ENCODE data around the gene KDM4C. TPM values are rescaled to one million over a fixed set of nuclear protein-coding genes. Genes with fewer than 3 reads are reported as not detected.

KDM4C gene
- total RNA-seq, 1 donor from 2014 or later, result 26.6 TPM

DNA sequence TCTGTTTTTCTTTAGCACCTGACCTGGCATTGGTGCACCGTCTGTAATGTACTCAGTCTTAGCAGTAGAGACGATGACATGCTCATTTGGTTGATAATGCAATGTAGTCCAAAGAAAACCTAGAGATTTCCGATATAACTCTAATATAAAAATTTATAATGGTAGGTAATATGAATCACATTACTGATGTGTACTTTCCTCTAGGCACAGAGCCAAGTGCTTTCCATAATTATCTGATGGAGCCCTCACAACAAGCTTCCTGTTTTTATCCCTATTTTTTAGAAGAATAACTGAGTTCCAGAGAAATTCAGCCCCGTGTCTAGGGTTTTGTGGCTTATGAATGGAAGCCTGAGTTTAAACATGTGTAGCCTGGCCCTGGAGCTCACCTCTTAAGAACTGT lies 53.7 kb downstream of the KDM4C start:
- TF ChIP-seq, protein P1, sequence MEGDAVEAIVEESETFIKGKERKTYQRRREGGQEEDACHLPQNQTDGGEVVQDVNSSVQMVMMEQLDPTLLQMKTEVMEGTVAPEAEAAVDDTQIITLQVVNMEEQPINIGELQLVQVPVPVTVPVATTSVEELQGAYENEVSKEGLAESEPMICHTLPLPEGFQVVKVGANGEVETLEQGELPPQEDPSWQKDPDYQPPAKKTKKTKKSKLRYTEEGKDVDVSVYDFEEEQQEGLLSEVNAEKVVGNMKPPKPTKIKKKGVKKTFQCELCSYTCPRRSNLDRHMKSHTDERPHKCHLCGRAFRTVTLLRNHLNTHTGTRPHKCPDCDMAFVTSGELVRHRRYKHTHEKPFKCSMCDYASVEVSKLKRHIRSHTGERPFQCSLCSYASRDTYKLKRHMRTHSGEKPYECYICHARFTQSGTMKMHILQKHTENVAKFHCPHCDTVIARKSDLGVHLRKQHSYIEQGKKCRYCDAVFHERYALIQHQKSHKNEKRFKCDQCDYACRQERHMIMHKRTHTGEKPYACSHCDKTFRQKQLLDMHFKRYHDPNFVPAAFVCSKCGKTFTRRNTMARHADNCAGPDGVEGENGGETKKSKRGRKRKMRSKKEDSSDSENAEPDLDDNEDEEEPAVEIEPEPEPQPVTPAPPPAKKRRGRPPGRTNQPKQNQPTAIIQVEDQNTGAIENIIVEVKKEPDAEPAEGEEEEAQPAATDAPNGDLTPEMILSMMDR (IDR thresholded peaks at IDR 0.05; ENCODE audit: unreplicated experiment), result no peak
- H3K27ac Mint-ChIP-seq, result no peak overlapping the region
- no peak for DNase-seq (ENCODE audit: low spot score, unreplicated experiment)
- peaks cover 3% of the 10 kb centered on the region for H3K9me3 Mint-ChIP-seq (ENCODE audit: low read depth)
- H3K36me3 Mint-ChIP-seq (ENCODE audit: insufficient read depth), result peaks cover 8% of the 10 kb centered on the region
- peaks cover 2% of the 10 kb centered on the region for H3K27me3 Mint-ChIP-seq
- peaks cover 4% of the 10 kb centered on the region for H3K4me1 Mint-ChIP-seq (ENCODE audit: low read depth)
- H3K4me3 Mint-ChIP-seq (ENCODE audit: low read depth), result no peak overlapping the region

DNA sequence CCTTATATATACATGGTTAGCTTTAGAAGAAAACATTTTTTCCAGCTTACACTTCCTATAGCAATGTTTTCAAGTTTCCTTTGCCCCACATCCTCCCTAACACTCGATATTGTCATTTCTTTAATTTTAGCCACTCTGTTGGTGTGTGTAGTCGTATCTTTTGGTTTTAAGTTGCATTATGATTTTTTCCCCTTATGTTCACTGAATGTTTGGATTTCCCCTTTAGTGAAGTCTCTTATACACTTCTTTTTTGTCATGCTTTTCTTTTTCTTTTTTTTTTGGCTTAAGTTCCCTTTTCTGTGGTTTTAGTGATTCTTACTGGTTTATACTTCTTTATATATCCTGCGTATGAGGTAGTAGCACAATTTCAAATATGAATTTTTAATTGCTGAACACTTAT lies 58.8 kb downstream of the KDM4C start:
- peaks cover 13% of the 10 kb centered on the region for H3K27me3 Mint-ChIP-seq
- TF ChIP-seq, protein P1 (IDR thresholded peaks at IDR 0.05; ENCODE audit: unreplicated experiment), result no peak
- no peak overlapping the region for H3K27ac Mint-ChIP-seq

DNA sequence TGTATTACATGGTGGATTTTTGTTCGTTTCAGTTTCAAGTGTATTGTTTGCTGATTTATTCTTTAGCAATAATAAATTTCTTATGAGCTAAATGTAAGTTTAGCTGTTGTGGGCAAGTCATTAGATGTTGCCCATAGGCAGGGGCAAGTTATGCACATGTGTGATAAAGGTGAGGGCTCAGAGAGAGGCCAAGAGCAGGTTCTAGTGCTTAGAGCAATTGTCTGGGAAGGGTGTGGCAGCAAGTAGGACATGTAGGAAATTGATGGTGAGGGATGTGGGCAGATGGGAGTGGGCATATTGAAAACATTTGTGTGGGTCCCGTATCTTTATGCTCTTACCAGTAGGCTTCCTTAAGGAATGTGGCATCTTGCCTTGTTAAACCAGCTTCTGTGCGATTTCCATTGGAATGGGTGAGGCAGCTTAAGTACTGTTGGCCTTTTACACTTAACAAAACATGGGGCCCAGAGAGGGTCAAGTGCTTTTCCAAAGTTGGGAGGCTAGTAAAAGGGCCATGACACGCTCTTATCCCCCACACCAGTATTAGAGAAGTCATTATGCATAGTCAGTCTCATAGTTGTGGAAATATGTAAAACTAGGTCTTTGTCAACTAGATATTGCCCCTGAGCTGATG lies 60.6 kb downstream of the KDM4C start:
- Mint-ChIP-seq H3K9me3 (ENCODE audit: low read depth) (no peaks in the 10 kb centered on the region), H3K4me1 (ENCODE audit: low read depth) (peaks cover 24% of the 10 kb centered on the region), H3K36me3 (ENCODE audit: insufficient read depth) (peaks cover under 1% of the 10 kb centered on the region), H3K4me3 (ENCODE audit: low read depth) (no peak overlapping the region), H3K27ac (no peak overlapping the region), H3K27me3 (peaks cover 28% of the 10 kb centered on the region)
- TF ChIP-seq, protein P1 (IDR thresholded peaks at IDR 0.05; ENCODE audit: unreplicated experiment), result no peak
- DNase-seq (ENCODE audit: low spot score, unreplicated experiment), result no peak

More for the DNA sequence above, 58.8 kb downstream of the KDM4C start:
- DNase-seq (ENCODE audit: low spot score, unreplicated experiment), result no peak
- peaks cover 2% of the 10 kb centered on the region for H3K36me3 Mint-ChIP-seq (ENCODE audit: insufficient read depth)
- H3K4me3 Mint-ChIP-seq (ENCODE audit: low read depth), result no peak overlapping the region
- peaks cover 20% of the 10 kb centered on the region for H3K4me1 Mint-ChIP-seq (ENCODE audit: low read depth)
- peaks cover 3% of the 10 kb centered on the region for H3K9me3 Mint-ChIP-seq (ENCODE audit: low read depth)

DNA sequence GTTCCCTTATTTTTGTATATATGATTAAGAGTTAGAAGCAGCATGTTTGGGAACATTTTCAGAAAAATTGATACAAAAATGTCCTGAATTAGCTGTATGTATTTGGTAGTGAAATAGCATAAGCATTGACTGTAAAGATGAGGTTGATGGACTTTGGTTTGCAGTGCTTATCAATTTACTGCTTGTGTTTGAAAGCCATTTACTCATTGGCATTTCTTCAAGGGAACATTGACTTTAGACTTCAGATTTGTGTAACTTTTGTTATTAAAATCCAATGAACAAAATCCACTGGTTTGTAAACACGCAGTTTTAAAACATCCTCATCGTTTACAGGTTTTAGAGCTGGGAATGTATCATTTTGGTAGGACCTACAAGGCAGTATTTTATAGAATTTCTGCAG lies 61.3 kb downstream of the KDM4C start:
- TF ChIP-seq, protein P1 (IDR thresholded peaks at IDR 0.05; ENCODE audit: unreplicated experiment), result no peak
- H3K36me3 Mint-ChIP-seq (ENCODE audit: insufficient read depth), result peaks cover 8% of the 10 kb centered on the region
- no peak overlapping the region for H3K4me3 Mint-ChIP-seq (ENCODE audit: low read depth)
- H3K27me3 Mint-ChIP-seq, result peaks cover 35% of the 10 kb centered on the region
- no peaks in the 10 kb centered on the region for H3K9me3 Mint-ChIP-seq (ENCODE audit: low read depth)
- H3K27ac Mint-ChIP-seq, result no peak overlapping the region
- DNase-seq (ENCODE audit: low spot score, unreplicated experiment), result no peak
- H3K4me1 Mint-ChIP-seq (ENCODE audit: low read depth), result peaks cover 24% of the 10 kb centered on the region

DNA sequence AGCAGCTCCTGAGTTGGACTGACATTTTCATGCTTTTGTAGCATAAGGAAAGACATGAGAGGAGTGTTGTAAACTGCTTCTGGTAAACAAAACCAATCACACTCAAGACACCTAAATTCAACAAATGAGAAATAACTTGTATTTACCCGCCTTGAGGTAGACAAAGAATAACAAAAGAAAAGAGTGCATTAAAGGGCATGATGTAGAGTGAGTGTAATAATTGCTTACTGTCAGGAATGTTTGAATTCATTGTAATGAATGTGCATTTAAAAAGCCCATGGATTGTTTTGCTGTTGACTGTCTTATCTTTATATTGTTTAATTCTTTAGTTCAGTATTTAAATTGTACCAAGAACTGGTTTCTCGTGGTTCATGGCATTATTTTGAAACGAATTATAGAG lies 61.8 kb downstream of the KDM4C start:
- no peak for DNase-seq (ENCODE audit: low spot score, unreplicated experiment)
- Mint-ChIP-seq H3K4me3 (ENCODE audit: low read depth) (no peak overlapping the region), H3K9me3 (ENCODE audit: low read depth) (no peaks in the 10 kb centered on the region), H3K27me3 (peaks cover 35% of the 10 kb centered on the region), H3K4me1 (ENCODE audit: low read depth) (peaks cover 24% of the 10 kb centered on the region), H3K36me3 (ENCODE audit: insufficient read depth) (peaks cover 9% of the 10 kb centered on the region), H3K27ac (no peak overlapping the region)
- TF ChIP-seq, protein P1 (IDR thresholded peaks at IDR 0.05; ENCODE audit: unreplicated experiment), result no peak
